ENCODE measurements around the gene BRPF3. TPM values are rescaled to one million over a fixed set of nuclear protein-coding genes. Genes with fewer than 3 reads are reported as not detected.

Gene BRPF3
- total and polyA plus RNA-seq, 3 donors from 2014 or later, result 70.5 to 104 (median 102) TPM

GRCh38 chr6:36269834-36270705 lies 73.5 kb downstream of the BRPF3 start, which contains the start of gene PNPLA1:
Gene PNPLA1 (plus strand): TSS chr6:36270060. CDS start chr6:36270460, 400 bp downstream.
- Histone ChIP-seq H3K36me3 (ENCODE audit: low read depth, missing control alignments) (no peaks in the 10 kb centered on the region), H3K9me3 (no peaks in the 10 kb centered on the region), H3K4me3 (no peak within 1 kb of the TSS), H3K27me3 (no peaks in the 10 kb centered on the region), H3K4me1 (peaks cover 18% of the 10 kb centered on the region), H3K27ac (no peak within 1 kb of the TSS)
- no peak for TF ChIP-seq CTCF (IDR thresholded peaks at IDR 0.05)
- no peak for TF ChIP-seq POLR2A (IDR thresholded peaks at IDR 0.05)
- intact Hi-C loops (cut with DNase I; ENCODE audit: low total_unique reads), result no loop called here
- DNase-seq, result no peak
- WGBS, 2 donors, result 84 to 85% methylated on average over 21 to 32 of the region's 32 CpGs

- no peak for TF ChIP-seq CTCF (IDR thresholded peaks at IDR 0.05)
- TF ChIP-seq POLR2A (IDR thresholded peaks at IDR 0.05), result no peak
- intact Hi-C loops (cut with DNase I; ENCODE audit: low total_unique reads), result no loop called here
- 91% methylated on average over 8 of the region's 8 CpGs for WGBS, 2 donors
These were observed 75.7 kb downstream of the BRPF3 start for GRCh38 chr6:36272234-36272633.

GRCh38 chr6:36273067-36273466 lies 76.5 kb downstream of the BRPF3 start:
- intact Hi-C loops (cut with DNase I; ENCODE audit: low total_unique reads), result no loop called here
- Histone ChIP-seq H3K9me3 (no peaks in the 10 kb centered on the region), H3K4me3 (no peak overlapping the region), H3K4me1 (peaks cover 28% of the 10 kb centered on the region), H3K27ac (no peak overlapping the region), H3K27me3 (no peaks in the 10 kb centered on the region), H3K36me3 (ENCODE audit: low read depth, missing control alignments) (no peaks in the 10 kb centered on the region)
- TF ChIP-seq POLR2A (IDR thresholded peaks at IDR 0.05), result no peak
- TF ChIP-seq CTCF (IDR thresholded peaks at IDR 0.05), result no peak
- no peak for DNase-seq
- 96% methylated on average over 5 of the region's 5 CpGs for WGBS, 2 donors

More at GRCh38 chr6:36272234-36272633, 75.7 kb downstream of the BRPF3 start:
- Histone ChIP-seq H3K9me3 (no peaks in the 10 kb centered on the region), H3K27ac (no peak overlapping the region), H3K36me3 (ENCODE audit: low read depth, missing control alignments) (no peaks in the 10 kb centered on the region), H3K4me1 (peaks cover 21% of the 10 kb centered on the region), H3K27me3 (no peaks in the 10 kb centered on the region), H3K4me3 (no peak overlapping the region)
- no peak for DNase-seq

GRCh38 chr6:36273802-36274514 lies 77.4 kb downstream of the BRPF3 start:
- Histone ChIP-seq H3K27ac (no peak overlapping the region), H3K4me1 (peaks cover 26% of the 10 kb centered on the region), H3K9me3 (no peaks in the 10 kb centered on the region), H3K36me3 (ENCODE audit: low read depth, missing control alignments) (no peaks in the 10 kb centered on the region), H3K4me3 (no peak overlapping the region), H3K27me3 (no peaks in the 10 kb centered on the region)
- DNase-seq, result no peak
- TF ChIP-seq CTCF (IDR thresholded peaks at IDR 0.05) (no peak), POLR2A (IDR thresholded peaks at IDR 0.05) (no peak)
- 65 to 79% methylated on average over 15 of the region's 15 CpGs for WGBS, 2 donors
- intact Hi-C loops (cut with DNase I; ENCODE audit: low total_unique reads), result no loop called here
